CD4-positive, CD25-positive, alpha-beta regulatory T cell (primary cell): ENCODE measurements around the gene CLTC. TPM values are rescaled to one million over a fixed set of nuclear protein-coding genes. Genes with fewer than 3 reads are reported as not detected.

ENCODE experiments used
- ATAC-seq, 2 donors: fragments of 150-1000 bp; cut with Tn5 transposase; one replicate each; pipeline ENCODE4 v1.10.0; 2021; ENCODE audit warnings: low read depth in 2 of 2, moderate number of reproducible peaks in 2 of 2, moderate library complexity in 1 of 2
- DNase-seq, 3 donors: peaks; one replicate each; pipeline versions ENCODE4 v3.0.0 to v3.0.0-alpha.2; 2012 to 2022; ENCODE audit warnings: mixed read lengths in 1 of 3
- H3K27ac ChIP-seq: one replicate; pipeline ENCODE4 v1.7.0; 2013; ENCODE audit warnings: mild to moderate bottlenecking, low read length; ENCODE audit not compliant: insufficient read depth, poor library complexity, severe bottlenecking
- H3K27me3 ChIP-seq: one replicate; pipeline ENCODE4 v1.7.0; 2013; ENCODE audit warnings: low read length; ENCODE audit not compliant: control insufficient read depth, insufficient read depth
- H3K36me3 ChIP-seq: one replicate; pipeline ENCODE4 v1.7.0; 2013; ENCODE audit warnings: mild to moderate bottlenecking, low read length, moderate library complexity; ENCODE audit not compliant: control insufficient read depth, insufficient read depth
- H3K4me1 ChIP-seq: 2 replicates; pipeline ENCODE4 v1.7.0; 2013; ENCODE audit warnings: mild to moderate bottlenecking, low read length; ENCODE audit not compliant: insufficient read depth, control insufficient read depth, poor library complexity, severe bottlenecking
- H3K4me3 ChIP-seq: one replicate; pipeline ENCODE4 v1.7.0; 2013; ENCODE audit warnings: low read depth, mild to moderate bottlenecking, low read length, moderate library complexity
- H3K9me3 ChIP-seq, 2 experiments: 1 replicate in 1 of 2; 2 replicates in 1 of 2; pipeline ENCODE4 v1.7.0; 2013; ENCODE audit warnings: low read length in 2 of 2, mild to moderate bottlenecking in 1 of 2, moderate library complexity in 1 of 2; ENCODE audit not compliant: control insufficient read depth in 2 of 2
- H3K27ac Mint-ChIP-seq, 3 donors: one replicate each; pipeline ENCODE4 v1.8.0; 2020 to 2022; ENCODE audit warnings: mild to moderate bottlenecking in 3 of 3, mixed read lengths in 3 of 3, moderate library complexity in 2 of 3
- H3K27me3 Mint-ChIP-seq: one replicate; pipeline ENCODE4 v1.8.0; 2022; ENCODE audit warnings: mild to moderate bottlenecking, mixed read lengths
- H3K36me3 Mint-ChIP-seq: one replicate; pipeline ENCODE4 v1.8.0; 2020; ENCODE audit warnings: mixed read lengths
- H3K4me1 Mint-ChIP-seq, 4 donors: one replicate each; pipeline ENCODE4 v1.8.0; 2020 to 2022; ENCODE audit warnings: mixed read lengths in 4 of 4, mild to moderate bottlenecking in 1 of 4
- H3K4me3 Mint-ChIP-seq, 4 donors: one replicate each; pipeline ENCODE4 v1.8.0; 2020 to 2022; ENCODE audit warnings: mild to moderate bottlenecking in 4 of 4, mixed read lengths in 4 of 4, moderate library complexity in 3 of 4
- H3K9me3 Mint-ChIP-seq, 7 donors: one replicate each; pipeline ENCODE4 v1.8.0; 2020 to 2022; ENCODE audit warnings: mixed read lengths in 7 of 7, mild to moderate bottlenecking in 3 of 7, moderate library complexity in 2 of 7
- polyA plus RNA-seq, 4 donors: library from polyadenylated mRNA; unstranded; fragments of 300-500 nt; fragmentation: Illumina TruSeq; gene quantifications; one replicate each; pipeline ENCODE4 v1.2.3, GENCODE V29; 2021
- total RNA-seq: library from RNA; stranded (reverse); gene quantifications from one replicate; pipeline ENCODE4 v1.2.3, GENCODE V29; 2022

The CLTC gene
- total and polyA plus RNA-seq, 5 donors from 2014 or later: 37.4 to 111 (median 38.3) TPM

DNA sequence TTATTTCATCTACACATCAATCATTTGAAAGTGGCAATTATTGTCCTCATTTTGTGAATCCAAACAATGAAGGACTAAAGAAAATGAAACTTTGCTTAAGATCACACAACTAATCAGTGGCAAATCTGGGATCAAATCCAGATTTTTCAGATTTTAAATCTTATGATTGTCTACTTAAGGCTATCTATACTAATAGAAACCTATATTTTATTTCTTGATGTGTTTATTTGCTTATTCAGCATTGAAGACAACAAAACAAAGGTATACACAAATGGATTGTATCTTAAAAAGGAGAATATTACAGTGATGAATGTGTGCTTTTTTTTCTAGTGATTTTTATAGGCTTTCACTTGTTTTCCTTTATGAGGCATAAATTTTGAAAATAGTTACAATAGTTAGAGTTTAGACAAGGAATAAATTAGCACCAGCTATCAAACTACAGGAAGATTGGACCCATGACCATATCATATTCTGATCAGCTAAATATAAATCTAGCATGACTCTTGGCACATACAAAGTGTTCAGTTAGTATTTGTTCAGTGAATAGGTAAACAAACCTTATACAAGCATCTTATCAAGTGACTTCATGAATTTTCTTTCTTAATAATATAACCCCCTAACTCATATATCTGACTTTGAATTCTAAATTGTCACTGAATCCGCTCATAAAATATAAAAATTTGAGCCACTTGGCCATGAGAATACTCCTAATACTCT is 108.3 kb downstream of the CLTC start:
- no peaks in the 10 kb centered on the region for H3K9me3 Mint-ChIP-seq

GRCh38 chr17:59730268-59730834 is 110.7 kb downstream of the CLTC start:
- H3K9me3 ChIP-seq: no peaks in the 10 kb centered on the region
- ATAC-seq (no peak), DNase-seq (no peak)
- Mint-ChIP-seq H3K27ac (no peak overlapping the region), H3K4me3 (no peak overlapping the region), H3K4me1 (peaks cover 21 to 34% (median 25%) of the 10 kb centered on the region in 4 donors), H3K27me3 (no peaks in the 10 kb centered on the region), H3K36me3 (peaks cover 9% of the 10 kb centered on the region), H3K9me3 (no peaks in the 10 kb centered on the region)
- no peaks in the 10 kb centered on the region for H3K27me3 ChIP-seq
- peaks cover 4% of the 10 kb centered on the region for H3K36me3 ChIP-seq
- no peak overlapping the region for H3K4me3 ChIP-seq
- H3K4me1 ChIP-seq: no peaks in the 10 kb centered on the region
- H3K27ac ChIP-seq: no peak overlapping the region

More for the DNA sequence above, 108.3 kb downstream of the CLTC start:
- H3K4me3 ChIP-seq: no peak overlapping the region
- H3K27ac ChIP-seq: no peak overlapping the region
- Mint-ChIP-seq H3K27me3 (no peaks in the 10 kb centered on the region), H3K27ac (no peak overlapping the region), H3K4me1 (peaks cover 28 to 43% (median 38%) of the 10 kb centered on the region in 4 donors), H3K4me3 (no peak overlapping the region), H3K36me3 (no peaks in the 10 kb centered on the region)
- H3K27me3 ChIP-seq: no peaks in the 10 kb centered on the region
- ATAC-seq (no peak), DNase-seq (no peak)
- H3K4me1 ChIP-seq: no peaks in the 10 kb centered on the region
- peaks cover 3% of the 10 kb centered on the region for H3K36me3 ChIP-seq
- no peaks in the 10 kb centered on the region for H3K9me3 ChIP-seq

GRCh38 chr17:59733697-59734096 is 114.0 kb downstream of the CLTC start:
- Mint-ChIP-seq H3K4me3 (no peak overlapping the region), H3K27me3 (no peaks in the 10 kb centered on the region), H3K4me1 (peaks cover 9 to 15% (median 12%) of the 10 kb centered on the region in 4 donors), H3K36me3 (peaks cover 17% of the 10 kb centered on the region), H3K27ac (no peak overlapping the region), H3K9me3 (no peaks in the 10 kb centered on the region)
- H3K27me3 ChIP-seq: no peaks in the 10 kb centered on the region
- no peaks in the 10 kb centered on the region for H3K4me1 ChIP-seq
- no peak overlapping the region for H3K4me3 ChIP-seq
- no peak overlapping the region for H3K27ac ChIP-seq
- H3K9me3 ChIP-seq: no peaks in the 10 kb centered on the region
- ATAC-seq: no peak
- no peak for DNase-seq
- H3K36me3 ChIP-seq: peaks cover 8% of the 10 kb centered on the region

DNA sequence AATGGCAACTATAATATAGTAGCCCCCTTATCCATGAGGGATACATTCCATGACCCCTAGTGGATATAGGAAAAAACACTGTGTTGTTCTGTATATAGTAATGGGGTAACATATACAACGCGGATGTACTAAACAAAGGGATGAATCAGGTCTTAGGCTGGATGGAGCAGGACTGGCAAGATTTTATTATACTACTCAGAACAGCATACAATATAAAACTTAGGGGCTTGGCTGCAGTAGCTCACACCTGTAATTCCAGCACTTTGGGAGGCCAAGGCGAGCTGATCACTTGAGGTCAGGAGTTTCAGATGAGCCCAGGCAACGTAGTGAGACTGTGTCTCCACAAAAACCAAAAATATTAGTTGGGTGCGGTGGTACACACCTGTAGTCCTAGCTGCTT is 114.5 kb downstream of the CLTC start:
- Mint-ChIP-seq H3K27ac (no peak overlapping the region), H3K27me3 (no peaks in the 10 kb centered on the region)

DNA sequence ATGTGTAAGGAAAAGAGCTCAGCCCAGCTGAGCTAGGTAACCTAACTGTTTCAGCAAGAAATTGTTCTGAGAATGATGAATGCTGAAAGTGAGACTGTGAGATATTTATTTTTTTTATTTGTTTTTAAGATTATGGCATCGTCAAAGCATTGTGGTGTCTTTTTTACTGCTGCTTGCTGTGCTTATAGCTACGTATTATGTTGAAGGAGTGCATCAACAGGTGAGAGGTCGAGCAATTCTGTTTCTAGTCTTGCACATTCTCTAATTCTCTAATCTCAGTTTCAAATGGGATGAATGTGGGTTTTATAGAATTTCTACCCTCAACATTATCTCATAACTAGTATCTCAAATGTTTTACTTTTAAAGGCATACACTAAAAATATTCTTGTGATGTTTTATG is 117.6 kb downstream of the CLTC start:
- H3K27ac Mint-ChIP-seq: no peak overlapping the region
- no peaks in the 10 kb centered on the region for H3K27me3 Mint-ChIP-seq
- no peaks in the 10 kb centered on the region for H3K9me3 Mint-ChIP-seq
- H3K36me3 Mint-ChIP-seq: peaks cover 22% of the 10 kb centered on the region
- H3K4me3 Mint-ChIP-seq: no peak overlapping the region
- DNase-seq (no peak), ATAC-seq (no peak)
- Histone ChIP-seq H3K4me3 (no peak overlapping the region), H3K36me3 (peaks cover 14% of the 10 kb centered on the region), H3K27ac (no peak overlapping the region), H3K9me3 (no peaks in the 10 kb centered on the region), H3K27me3 (no peaks in the 10 kb centered on the region), H3K4me1 (no peaks in the 10 kb centered on the region)
- peaks cover 0 to 4% (median 1%) of the 10 kb centered on the region in 4 donors for H3K4me1 Mint-ChIP-seq

More for the DNA sequence above, 114.5 kb downstream of the CLTC start:
- Histone ChIP-seq H3K36me3 (peaks cover 8% of the 10 kb centered on the region), H3K27ac (no peak overlapping the region), H3K27me3 (no peaks in the 10 kb centered on the region), H3K9me3 (no peaks in the 10 kb centered on the region), H3K4me1 (no peaks in the 10 kb centered on the region), H3K4me3 (no peak overlapping the region)
- no peak for ATAC-seq
- Mint-ChIP-seq H3K36me3 (peaks cover 17% of the 10 kb centered on the region), H3K4me1 (peaks cover 5 to 12% (median 11%) of the 10 kb centered on the region in 4 donors), H3K4me3 (no peak overlapping the region), H3K9me3 (no peaks in the 10 kb centered on the region)
- no peak for DNase-seq

GRCh38 chr17:59743842-59744241 is 124.1 kb downstream of the CLTC start:
- Mint-ChIP-seq H3K27me3 (no peaks in the 10 kb centered on the region), H3K4me3 (no peak overlapping the region), H3K9me3 (no peaks in the 10 kb centered on the region), H3K4me1 (peaks cover 3 to 15% (median 9%) of the 10 kb centered on the region in 4 donors), H3K27ac (no peak overlapping the region), H3K36me3 (peaks cover 14% of the 10 kb centered on the region)
- H3K27me3 ChIP-seq: no peaks in the 10 kb centered on the region
- no peak overlapping the region for H3K4me3 ChIP-seq
- ATAC-seq (no peak), DNase-seq (no peak)
- no peak overlapping the region for H3K27ac ChIP-seq
- no peaks in the 10 kb centered on the region for H3K4me1 ChIP-seq
- H3K36me3 ChIP-seq: peaks cover 6% of the 10 kb centered on the region
- no peaks in the 10 kb centered on the region for H3K9me3 ChIP-seq

GRCh38 chr17:59745040-59745439 is 125.3 kb downstream of the CLTC start:
- H3K27ac ChIP-seq: no peak overlapping the region
- H3K4me1 Mint-ChIP-seq: peaks cover 3 to 15% (median 9%) of the 10 kb centered on the region in 4 donors
- no peak for DNase-seq
- no peak overlapping the region for H3K4me3 Mint-ChIP-seq
- H3K36me3 ChIP-seq: peaks cover 6% of the 10 kb centered on the region
- peaks cover 14% of the 10 kb centered on the region for H3K36me3 Mint-ChIP-seq
- no peaks in the 10 kb centered on the region for H3K27me3 Mint-ChIP-seq
- H3K27ac Mint-ChIP-seq: peak overlapping the region in 1 of 3 donors; percentile 19
- no peak for ATAC-seq
- H3K4me3 ChIP-seq: no peak overlapping the region
- H3K9me3 ChIP-seq: no peaks in the 10 kb centered on the region
- H3K9me3 Mint-ChIP-seq: no peaks in the 10 kb centered on the region
- H3K27me3 ChIP-seq: no peaks in the 10 kb centered on the region
- no peaks in the 10 kb centered on the region for H3K4me1 ChIP-seq
